Raji (cell line): ENCODE measurements around the gene CASP7.

Source experiments
- POLR2A ChIP-seq: IDR thresholded peaks from 2 replicates; pipeline ENCODE4 v1.6.1; 2011; ENCODE audit warnings: low read depth, low read length, control low read depth; ENCODE audit not compliant: insufficient read depth

The CASP7 gene

DNA sequence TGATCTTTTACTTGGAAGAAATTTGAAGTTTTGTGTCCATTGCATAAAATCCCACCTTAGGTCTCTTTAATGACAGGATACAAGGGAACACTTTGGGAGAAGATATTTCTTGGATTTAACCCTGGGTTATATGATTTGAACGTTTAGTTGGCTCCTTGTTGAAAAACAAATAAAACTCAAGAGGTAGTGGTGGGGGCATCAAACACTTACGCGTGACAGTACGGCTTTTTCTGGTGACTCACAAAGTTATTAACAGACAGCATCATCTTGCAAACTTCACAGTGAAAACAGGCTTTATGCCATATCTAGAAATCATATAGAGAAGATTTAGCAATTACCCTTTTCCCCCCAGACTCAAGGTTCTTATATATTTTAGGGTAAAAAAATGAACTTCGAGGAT is 16.6 kb upstream of the CASP7 start:
- TF ChIP-seq POLR2A, result no peak

DNA sequence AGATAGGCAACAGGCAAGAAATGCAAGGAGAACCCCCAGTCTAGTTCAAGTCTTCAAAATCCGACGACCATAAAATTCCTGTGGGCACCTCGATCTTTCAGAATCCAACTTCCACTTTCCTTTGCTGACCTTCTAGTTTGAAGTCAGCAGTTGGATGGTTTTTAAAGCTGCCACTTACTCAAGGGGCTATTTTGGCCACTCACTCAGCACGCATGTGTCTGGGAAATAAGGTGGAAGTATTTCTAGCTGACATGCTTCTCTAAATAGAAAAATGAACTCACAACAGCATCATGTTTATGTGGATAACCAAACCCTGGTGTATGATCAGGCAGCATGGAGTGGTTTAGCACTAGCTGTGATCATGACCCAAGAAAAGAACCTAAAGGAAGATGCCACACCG is 15.8 kb upstream of the CASP7 start, which contains the start of gene NRAP:
TSS of gene NRAP (minus strand) at position 134 of the 400 bp plus-strand sequence. CDS start 159 bp downstream, outside the sequence.
- TF ChIP-seq POLR2A, result no peak

DNA sequence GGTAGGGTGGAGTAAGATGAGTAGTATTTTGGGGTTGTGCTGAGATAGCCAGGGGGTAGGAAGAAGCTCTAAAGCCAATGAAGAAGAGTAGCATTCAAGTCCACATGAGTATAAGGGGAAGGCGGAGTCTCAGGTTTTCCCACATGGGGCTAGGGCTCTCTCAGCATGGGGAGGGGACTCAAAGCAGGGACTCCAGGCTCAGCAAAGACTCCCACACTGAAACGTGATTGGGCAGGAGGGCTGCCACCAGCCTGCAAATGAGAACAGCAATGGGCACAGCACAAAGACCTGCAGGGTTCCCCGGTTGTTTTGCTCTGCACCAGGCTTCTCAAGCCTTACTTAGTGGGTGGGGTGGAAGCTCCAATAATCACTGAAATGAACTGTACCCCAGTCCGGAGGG is 14.4 kb upstream of the CASP7 start:
- no peak for TF ChIP-seq POLR2A

DNA sequence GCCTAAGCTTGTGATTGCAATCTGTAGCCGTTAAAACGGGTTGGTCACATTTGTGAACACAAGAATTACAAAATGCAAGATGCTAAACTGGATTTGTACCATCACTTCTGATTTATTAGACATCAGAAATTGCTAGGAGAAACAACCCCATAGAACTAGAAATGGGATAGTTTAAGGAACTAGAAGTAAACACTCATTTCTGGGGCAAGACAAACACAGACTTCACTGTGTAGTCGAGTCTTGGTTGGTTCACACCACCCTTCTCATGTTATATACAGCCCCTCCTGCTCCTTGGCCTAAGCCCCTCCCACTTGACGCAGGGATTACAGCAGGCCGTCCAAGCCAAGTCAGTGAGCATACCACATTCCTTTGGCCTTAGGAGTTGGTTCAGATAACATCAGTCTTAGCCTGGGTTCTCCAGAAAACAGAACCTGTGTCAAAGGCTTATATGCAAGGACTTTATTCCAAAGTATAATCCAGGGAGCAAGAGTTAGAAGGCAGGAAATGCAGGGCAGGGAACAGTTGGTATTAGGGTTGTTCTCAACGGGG is 13.8 kb upstream of the CASP7 start:
- no peak for TF ChIP-seq POLR2A

DNA sequence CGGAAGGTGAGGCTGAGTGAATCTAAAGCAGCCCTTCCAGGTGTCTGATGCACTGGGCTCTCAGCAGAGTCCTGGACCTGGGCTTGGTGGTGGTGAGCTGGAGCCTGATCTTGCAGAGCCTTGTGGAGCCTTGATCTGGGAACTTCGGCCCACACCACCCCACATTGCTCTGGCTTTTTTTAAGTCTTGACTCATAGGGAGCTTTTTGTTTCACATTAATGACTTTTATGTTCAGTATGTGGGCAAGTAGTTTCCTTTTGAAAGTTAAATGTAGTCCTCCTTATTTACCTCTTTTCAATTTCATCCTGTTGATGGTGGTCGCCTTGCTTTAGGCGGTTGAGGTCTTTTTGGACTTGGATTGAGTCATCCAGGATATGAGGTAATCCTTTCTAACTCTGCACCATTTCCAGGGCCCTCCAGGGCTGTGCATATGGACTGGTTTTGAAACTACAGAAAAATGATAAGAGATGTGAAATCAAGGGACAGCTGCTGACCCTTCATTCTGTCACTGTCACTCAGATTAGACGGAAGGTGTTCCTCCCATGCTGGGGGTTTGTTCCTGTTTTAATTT is 12.9 kb upstream of the CASP7 start:
- no peak for TF ChIP-seq POLR2A

DNA sequence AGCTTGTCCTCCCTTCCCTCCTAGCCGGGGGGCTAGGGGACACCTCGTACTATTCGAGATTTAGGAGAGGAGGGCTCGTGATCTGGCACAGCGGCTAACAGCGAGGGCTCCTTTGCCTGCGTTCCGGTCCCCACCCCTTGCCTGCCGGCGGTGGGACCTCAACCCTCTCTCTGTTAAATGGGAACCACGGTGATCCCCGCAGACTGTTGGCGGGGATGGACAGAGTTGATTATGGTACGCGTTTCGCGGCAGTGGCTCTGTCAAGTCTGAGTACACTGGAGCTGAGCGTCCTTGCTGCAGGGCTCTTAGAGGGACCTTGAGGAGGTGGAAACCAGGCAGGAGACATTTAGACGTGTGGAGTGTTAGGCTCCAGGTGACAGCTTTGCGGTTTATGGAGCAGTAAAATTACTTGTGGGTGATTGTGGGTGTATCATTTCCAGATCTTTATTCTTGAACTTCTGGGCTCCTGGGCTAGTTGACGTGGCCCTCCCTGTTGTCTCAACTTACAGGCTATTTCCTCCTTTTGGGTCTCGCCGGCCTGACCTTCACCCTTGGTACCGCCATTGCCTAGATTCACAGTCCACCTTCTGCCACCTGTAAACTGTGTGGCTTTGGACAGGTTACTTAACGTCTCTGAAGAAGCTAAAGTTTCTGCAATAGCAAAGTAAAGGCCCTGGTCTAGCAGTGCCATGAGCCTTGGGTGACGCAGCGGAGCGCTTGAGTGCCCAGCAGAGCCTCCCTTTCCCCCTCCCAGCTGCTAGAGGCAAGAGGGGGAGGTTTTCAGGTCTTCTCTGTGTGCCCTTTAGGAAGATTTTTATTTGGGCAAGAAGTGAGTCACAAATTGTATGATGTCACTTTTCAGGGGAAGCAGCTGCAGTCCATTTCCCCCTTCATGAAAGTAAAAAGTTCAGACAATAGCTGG is 739 bp downstream of the CASP7 start:
- TF ChIP-seq POLR2A, result no peak

DNA sequence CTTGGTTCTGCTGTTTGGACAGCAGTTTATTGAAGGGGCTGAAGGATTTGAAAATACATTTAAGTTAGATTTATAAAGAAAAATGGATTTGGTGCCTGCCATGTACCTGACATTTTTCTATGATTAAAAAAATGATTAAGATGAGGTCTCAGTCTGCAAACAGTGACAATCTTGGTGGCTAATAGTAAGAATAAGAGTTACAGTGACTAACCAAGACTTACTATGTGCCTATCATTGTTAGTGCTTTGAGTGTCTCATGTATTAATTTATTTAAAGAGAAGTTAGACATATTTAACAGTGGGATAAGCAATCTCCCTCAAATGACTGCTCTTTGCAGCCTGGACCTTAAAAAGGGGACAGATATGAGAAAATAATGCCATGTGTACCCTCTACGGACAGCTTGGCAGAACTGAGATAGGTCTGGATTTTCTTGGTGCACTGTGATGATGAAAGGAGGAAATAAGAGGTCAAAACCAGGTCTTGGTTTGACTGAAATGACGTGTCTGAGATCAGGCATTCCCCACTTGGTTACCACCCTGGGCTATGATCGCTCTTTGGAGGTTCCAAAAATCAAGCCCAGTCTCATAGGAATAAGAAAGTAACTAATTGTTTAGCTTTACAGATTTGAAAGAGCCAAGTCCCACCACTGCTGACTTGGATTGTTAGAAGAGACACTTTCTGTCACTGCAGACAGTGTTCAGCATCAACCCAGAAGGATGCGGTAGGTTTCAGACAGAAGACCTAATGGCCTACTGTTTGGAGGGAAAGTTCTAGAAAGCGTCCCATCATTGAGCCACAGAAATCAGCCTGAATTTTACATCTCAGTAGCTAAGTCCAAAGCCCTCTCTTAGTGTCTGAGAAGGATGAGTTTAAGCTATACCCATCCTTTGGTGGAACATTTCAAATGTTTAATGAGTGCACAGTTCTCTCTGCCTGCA is 2.1 kb downstream of the CASP7 start:
- TF ChIP-seq POLR2A, result no peak

DNA sequence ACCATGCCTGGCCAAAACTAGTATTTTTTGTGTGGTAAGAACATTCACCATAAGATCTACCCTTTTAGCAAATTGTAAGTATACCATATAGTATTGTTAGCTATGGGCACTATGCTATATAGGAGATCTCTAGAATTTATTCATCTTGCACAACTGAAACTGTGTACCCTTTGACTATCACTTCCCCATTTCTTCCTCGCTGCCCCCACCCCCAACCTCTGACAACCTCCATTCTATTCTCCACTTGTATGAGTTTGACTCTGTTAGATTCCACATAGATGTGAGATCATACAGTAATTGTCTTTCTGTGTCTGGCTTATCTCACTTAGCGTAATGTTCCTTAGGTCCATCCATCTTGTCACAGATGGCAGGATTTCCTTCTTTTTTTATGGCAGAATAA is 3.6 kb downstream of the CASP7 start:
- TF ChIP-seq POLR2A, result no peak

DNA sequence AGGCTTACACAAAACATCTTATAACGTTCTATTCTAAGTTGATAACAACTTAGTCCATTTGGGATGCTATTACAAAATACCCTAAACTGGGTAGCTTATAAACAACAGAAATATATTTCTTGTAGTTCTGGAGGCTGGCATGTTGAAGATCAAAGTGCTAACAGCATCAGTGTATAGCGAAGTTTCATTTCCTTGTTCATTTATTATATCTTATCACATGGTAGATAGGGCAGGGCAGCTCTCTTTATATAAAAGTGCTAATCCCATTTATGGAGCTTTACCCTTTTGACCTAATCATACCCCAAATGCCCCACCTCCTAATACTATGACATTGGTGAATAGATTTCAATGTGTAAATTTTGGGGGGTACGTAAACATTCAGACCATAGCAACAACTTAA is 6.3 kb downstream of the CASP7 start:
- no peak for TF ChIP-seq POLR2A

DNA sequence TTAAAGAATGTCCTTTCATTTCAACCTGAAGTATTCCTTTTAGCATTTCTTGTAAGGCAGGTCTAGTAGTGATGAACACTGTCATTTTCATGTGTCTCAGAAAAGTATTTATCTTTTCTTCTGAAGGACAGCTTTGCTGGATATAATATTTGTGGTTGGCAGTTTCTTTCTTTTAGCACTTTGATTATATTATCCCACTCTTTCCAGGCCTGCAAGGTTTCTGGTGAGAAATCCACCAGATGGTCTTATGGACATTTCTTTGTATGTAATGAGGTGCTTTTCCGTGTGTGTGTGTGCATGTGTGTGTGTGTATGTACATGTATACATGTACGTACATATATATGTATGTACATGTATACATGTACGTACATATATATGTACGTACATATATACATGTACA is 7.3 kb downstream of the CASP7 start:
- no peak for TF ChIP-seq POLR2A

DNA sequence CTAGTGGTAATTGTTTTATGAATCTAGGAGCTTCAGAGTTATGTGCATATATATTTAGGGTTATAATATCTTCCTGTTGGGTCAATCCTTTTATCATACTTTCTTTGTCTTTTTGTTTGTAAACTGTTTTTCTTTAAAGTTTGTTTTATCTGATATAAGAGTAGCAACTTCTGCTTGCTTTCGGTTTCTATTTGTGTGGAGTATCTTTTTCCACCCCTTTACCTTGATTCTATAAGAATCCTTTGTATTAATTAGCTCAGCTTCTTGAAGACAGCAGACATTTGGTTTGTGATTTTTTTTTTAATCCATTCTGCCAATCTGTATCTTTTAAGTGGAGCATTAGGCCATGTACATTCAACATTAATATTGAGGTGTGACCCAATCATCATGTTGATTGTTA is 9.3 kb downstream of the CASP7 start:
- TF ChIP-seq POLR2A, result no peak

DNA sequence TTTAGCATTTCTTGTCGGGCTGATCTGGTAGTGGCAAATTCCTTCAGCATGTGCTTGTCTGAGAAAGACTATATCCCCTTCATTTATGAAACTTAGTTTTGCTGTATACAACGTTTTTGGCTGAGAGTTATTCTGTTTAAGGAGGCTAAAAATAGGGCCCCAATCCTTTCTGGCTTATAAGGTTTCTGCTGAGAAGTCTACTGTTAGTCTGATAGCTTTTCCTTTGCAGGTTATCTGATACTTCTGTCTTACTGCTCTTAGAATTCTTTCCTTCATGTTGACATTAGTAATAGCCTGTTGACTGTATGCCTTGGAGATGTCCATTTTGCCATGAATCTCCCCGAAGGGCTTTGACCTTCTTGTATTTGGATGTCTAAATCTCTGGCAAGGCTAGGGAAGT is 9.9 kb downstream of the CASP7 start:
- no peak for TF ChIP-seq POLR2A

DNA sequence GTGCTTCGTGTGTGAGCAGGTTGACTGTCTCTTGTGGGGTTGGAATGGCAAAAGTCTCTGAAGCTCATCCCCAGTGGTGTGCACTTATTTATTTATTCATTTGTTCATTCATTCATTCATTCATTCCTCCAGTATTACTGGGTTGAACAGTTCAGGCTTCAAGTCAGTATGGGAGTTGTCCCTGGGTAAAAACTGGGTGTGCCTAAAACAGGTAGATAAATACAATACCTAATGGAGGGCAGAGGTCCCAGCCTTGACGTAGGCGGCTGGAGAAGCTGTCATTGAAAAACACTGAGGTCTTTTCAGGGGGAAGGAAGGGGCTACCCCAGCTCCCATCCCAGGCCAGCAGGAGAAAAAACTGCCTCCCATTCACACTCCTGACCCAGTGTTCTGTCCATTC is 11.0 kb downstream of the CASP7 start:
- TF ChIP-seq POLR2A, result no peak

DNA sequence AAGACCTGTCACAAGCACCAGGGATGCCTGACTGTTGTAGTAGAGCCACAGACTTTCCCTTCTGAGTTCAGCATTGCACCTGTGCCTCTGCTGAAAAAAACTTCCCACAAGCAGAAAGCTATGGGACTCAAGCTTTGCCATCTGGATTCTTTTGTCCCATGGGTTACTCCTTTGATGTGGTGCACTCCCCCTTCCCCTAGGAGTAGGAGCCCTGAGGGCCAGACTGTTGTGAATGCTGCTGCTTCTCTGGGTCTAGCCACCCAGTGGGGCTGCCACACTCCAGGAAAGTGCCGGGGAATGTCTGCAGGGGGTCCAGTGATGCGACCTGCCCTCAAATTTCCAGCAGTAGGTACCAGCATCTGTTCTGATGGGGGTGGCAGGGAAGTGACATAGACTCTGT is 11.7 kb downstream of the CASP7 start:
- TF ChIP-seq POLR2A, result no peak

DNA sequence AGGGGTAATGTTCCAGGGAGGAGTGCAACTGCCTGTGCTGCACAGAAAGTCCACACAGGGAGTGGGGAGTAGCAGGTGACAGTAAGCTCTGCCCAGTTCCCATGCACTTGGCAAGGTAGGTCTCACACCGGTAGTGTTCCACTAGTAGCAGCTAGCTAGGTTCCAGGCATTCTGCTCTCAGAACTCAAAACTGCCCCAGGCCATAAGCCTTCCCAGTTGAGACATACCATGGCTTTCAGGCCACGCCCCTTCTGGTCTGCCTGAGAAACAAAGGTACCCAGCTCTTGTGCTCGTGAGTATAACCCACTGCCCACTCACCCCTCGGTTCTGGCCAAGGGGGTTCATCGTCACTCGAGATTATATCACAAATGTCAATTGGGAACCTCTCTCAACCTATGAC is 12.6 kb downstream of the CASP7 start:
- no peak for TF ChIP-seq POLR2A
